ENCODE measurements around the gene TRIM39. TPM values are rescaled to one million over a fixed set of nuclear protein-coding genes. Genes with fewer than 3 reads are reported as not detected.

The TRIM39 gene
- total and polyA plus RNA-seq, 9 of the 15 experiments (the other 6 are each of a cell fraction or from before 2014, with no cell fraction given), result 5.6 to 17.7 (median 12.8) TPM

DNA sequence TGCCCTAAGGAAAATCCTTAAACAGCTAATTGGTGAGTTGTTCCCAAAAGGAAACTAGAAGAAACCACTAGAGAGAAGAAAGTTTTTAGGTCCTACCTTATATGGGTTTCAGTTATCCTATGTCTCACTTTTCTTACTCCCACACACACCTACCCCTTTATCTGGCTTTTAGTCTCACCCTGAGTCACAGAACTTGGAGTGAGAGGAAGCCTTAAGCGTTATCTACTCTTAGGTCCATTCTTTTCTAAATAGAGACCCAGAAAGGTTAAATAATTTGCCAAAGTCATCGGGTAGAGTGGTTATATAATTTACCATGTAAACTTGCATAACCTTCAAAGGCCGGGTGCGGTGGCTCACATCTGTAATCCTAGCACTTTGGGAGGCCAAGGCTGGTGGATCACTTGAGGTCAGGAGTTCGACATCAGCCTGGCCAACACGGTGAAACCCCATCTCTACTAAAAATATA is 13.9 kb downstream of the TRIM39 start (continued):
- TF ChIP-seq, protein P1, sequence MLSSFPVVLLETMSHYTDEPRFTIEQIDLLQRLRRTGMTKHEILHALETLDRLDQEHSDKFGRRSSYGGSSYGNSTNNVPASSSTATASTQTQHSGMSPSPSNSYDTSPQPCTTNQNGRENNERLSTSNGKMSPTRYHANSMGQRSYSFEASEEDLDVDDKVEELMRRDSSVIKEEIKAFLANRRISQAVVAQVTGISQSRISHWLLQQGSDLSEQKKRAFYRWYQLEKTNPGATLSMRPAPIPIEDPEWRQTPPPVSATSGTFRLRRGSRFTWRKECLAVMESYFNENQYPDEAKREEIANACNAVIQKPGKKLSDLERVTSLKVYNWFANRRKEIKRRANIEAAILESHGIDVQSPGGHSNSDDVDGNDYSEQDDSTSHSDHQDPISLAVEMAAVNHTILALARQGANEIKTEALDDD (IDR thresholded peaks at IDR 0.05), result peak; percentile 97
- TF ChIP-seq LEF1 (IDR thresholded peaks at IDR 0.05), result peak; percentile 55; the same call in 1 of the 2 replicates
- peak; percentile 88 for TF ChIP-seq ZEB2 (IDR thresholded peaks at IDR 0.05)
- peak; percentile 96 for TF ChIP-seq PRDM10 (IDR thresholded peaks at IDR 0.05; ENCODE audit: partially characterized antibody)
- TF ChIP-seq MBD2 (IDR thresholded peaks at IDR 0.05; ENCODE audit: borderline replicate concordance, low read depth), result peak; percentile 82; the same call in 1 of the 2 replicates
- TF ChIP-seq, protein P2, sequence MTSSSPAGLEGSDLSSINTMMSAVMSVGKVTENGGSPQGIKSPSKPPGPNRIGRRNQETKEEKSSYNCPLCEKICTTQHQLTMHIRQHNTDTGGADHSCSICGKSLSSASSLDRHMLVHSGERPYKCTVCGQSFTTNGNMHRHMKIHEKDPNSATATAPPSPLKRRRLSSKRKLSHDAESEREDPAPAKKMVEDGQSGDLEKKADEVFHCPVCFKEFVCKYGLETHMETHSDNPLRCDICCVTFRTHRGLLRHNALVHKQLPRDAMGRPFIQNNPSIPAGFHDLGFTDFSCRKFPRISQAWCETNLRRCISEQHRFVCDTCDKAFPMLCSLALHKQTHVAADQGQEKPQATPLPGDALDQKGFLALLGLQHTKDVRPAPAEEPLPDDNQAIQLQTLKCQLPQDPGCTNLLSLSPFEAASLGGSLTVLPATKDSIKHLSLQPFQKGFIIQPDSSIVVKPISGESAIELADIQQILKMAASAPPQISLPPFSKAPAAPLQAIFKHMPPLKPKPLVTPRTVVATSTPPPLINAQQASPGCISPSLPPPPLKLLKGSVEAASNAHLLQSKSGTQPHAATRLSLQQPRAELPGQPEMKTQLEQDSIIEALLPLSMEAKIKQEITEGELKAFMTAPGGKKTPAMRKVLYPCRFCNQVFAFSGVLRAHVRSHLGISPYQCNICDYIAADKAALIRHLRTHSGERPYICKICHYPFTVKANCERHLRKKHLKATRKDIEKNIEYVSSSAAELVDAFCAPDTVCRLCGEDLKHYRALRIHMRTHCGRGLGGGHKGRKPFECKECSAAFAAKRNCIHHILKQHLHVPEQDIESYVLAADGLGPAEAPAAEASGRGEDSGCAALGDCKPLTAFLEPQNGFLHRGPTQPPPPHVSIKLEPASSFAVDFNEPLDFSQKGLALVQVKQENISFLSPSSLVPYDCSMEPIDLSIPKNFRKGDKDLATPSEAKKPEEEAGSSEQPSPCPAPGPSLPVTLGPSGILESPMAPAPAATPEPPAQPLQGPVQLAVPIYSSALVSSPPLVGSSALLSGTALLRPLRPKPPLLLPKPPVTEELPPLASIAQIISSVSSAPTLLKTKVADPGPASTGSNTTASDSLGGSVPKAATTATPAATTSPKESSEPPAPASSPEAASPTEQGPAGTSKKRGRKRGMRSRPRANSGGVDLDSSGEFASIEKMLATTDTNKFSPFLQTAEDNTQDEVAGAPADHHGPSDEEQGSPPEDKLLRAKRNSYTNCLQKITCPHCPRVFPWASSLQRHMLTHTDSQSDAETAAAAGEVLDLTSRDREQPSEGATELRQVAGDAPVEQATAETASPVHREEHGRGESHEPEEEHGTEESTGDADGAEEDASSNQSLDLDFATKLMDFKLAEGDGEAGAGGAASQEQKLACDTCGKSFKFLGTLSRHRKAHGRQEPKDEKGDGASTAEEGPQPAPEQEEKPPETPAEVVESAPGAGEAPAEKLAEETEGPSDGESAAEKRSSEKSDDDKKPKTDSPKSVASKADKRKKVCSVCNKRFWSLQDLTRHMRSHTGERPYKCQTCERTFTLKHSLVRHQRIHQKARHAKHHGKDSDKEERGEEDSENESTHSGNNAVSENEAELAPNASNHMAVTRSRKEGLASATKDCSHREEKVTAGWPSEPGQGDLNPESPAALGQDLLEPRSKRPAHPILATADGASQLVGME (CRISPR knock-in tag; IDR thresholded peaks at IDR 0.05), result no peak
- no peak for TF ChIP-seq PTBP1 (IDR thresholded peaks at IDR 0.05; ENCODE audit: low read depth, low read length)
- no peak for TF ChIP-seq RBM15 (IDR thresholded peaks at IDR 0.05; ENCODE audit: insufficient read depth, low read length)
- no peak for TF ChIP-seq ZNF239 (CRISPR knock-in tag; IDR thresholded peaks at IDR 0.05)
- TF ChIP-seq SAFB (IDR thresholded peaks at IDR 0.05; ENCODE audit: borderline replicate concordance, low read depth, low read length), result no peak
- TF ChIP-seq ASH1L (IDR thresholded peaks at IDR 0.05; ENCODE audit: borderline replicate concordance, low read depth, partially characterized antibody), result no peak
- no peak for TF ChIP-seq POLR3A (IDR thresholded peaks at IDR 0.05; ENCODE audit: borderline replicate concordance, extremely low read depth, insufficient read depth, insufficient read length)
- no peak for TF ChIP-seq ETV6 (IDR thresholded peaks at IDR 0.05; ENCODE audit: borderline replicate concordance in 1 of 2, low read depth in 2 of 2, low read length in 1 of 2)
- TF ChIP-seq ETV6 (CRISPR knock-in tag; IDR thresholded peaks at IDR 0.05; ENCODE audit: borderline replicate concordance), result no peak
- no peak for TF ChIP-seq CEBPG (CRISPR knock-in tag; IDR thresholded peaks at IDR 0.05)
- peak; percentile 47 to 53; a peak in 3 of 4 replicates for TF ChIP-seq CEBPG (tag; conservative IDR thresholded peaks at IDR 0.05 in 1 of 2, IDR thresholded peaks at IDR 0.05 in 1 of 2)
- TF ChIP-seq HDAC1 (IDR thresholded peaks at IDR 0.05), result 0 out of 4 replicates have a peak, but pooled peaks of 1 of the 2 experiments have one; percentile 22
